ENCODE measurements around the gene BABAM1. TPM values are rescaled to one million over a fixed set of nuclear protein-coding genes. Genes with fewer than 3 reads are reported as not detected.

Gene BABAM1
- total and polyA plus RNA-seq, 9 of the 15 experiments (the other 6 are each of a cell fraction or from before 2014, with no cell fraction given) = 14.7 to 160 (median 113) TPM

GRCh38 chr19:17266975-17267788, at the start of gene BABAM1 (continued):
- TF ChIP-seq ZKSCAN3 (CRISPR knock-in tag; IDR thresholded peaks at IDR 0.05) = no peak
- peak; percentile 99 for TF ChIP-seq RBM25 (IDR thresholded peaks at IDR 0.05; ENCODE audit: low read depth, low read length, severe bottlenecking)
- no peak for TF ChIP-seq CBX5 (IDR thresholded peaks at IDR 0.05; ENCODE audit: borderline replicate concordance, low read depth)
- TF ChIP-seq, protein P1, sequence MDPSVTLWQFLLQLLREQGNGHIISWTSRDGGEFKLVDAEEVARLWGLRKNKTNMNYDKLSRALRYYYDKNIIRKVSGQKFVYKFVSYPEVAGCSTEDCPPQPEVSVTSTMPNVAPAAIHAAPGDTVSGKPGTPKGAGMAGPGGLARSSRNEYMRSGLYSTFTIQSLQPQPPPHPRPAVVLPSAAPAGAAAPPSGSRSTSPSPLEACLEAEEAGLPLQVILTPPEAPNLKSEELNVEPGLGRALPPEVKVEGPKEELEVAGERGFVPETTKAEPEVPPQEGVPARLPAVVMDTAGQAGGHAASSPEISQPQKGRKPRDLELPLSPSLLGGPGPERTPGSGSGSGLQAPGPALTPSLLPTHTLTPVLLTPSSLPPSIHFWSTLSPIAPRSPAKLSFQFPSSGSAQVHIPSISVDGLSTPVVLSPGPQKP (CRISPR knock-in tag; IDR thresholded peaks at IDR 0.05) = no peak
- TF ChIP-seq FOXA1 (IDR thresholded peaks at IDR 0.05; ENCODE audit: borderline replicate concordance) = no peak
- TF ChIP-seq AFF4 (CRISPR knock-in tag; IDR thresholded peaks at IDR 0.05) = no peak
- no peak for TF ChIP-seq ZNF511 (CRISPR knock-in tag; IDR thresholded peaks at IDR 0.05)
- 0 out of 2 replicates have a peak, but pooled peaks have one; percentile 28 for TF ChIP-seq ZNF75A (CRISPR knock-in tag; IDR thresholded peaks at IDR 0.05)
- no peak for TF ChIP-seq TSHZ1 (CRISPR knock-in tag; IDR thresholded peaks at IDR 0.05)
- peak; percentile 84 for TF ChIP-seq PHF20 (IDR thresholded peaks at IDR 0.05; ENCODE audit: partially characterized antibody)
- no peak for TF ChIP-seq UBTF (IDR thresholded peaks at IDR 0.05; ENCODE audit: borderline replicate concordance in 1 of 2, low read depth in 2 of 2, low read length in 2 of 2)
- no peak for TF ChIP-seq DEAF1 (CRISPR knock-in tag; IDR thresholded peaks at IDR 0.05)
- no peak for TF ChIP-seq TRIM28 (IDR thresholded peaks at IDR 0.05)
- TF ChIP-seq BMI1 (IDR thresholded peaks at IDR 0.05; ENCODE audit: low read length) = no peak

All from K562 (cell line).